ENCODE measurements around the gene SLC39A1. TPM values are rescaled to one million over a fixed set of nuclear protein-coding genes. Genes with fewer than 3 reads are reported as not detected.

The SLC39A1 gene
- total RNA-seq, 2 experiments from 2014 or later: 41.6 to 44.2 TPM

GRCh38 chr1:153963850-153964331 lies 554 bp upstream of the SLC39A1 start:
- no peaks in the 10 kb centered on the region for H3K9me3 ChIP-seq (ENCODE audit: low read length)
- ChIA-PET POLR2A (interaction anchor here (1.1 to 2.6 kb wide), 6 partner anchors 14 to 42 kb away, joined by 3 to 24 read pairs (median 6); partner anchors contain the start of genes GATAD2B, JTB, RAB13 and RPS27), CTCF (ENCODE audit: unreplicated experiment) (interaction anchor here (0.6 to 0.9 kb wide), 3 partner anchors 12 to 19 kb away, joined by 3 to 4 read pairs (median 4); partner anchors contain the start of gene JTB)
- H3K27ac ChIP-seq (ENCODE audit: low read depth, low read length, poor library complexity, severe bottlenecking): peak overlapping the region; percentile 63
- peak overlapping the region; percentile 34; the same call in 1 of the 2 replicates for H2AFZ ChIP-seq (ENCODE audit: low read length)
- TF ChIP-seq CTCF (conservative IDR thresholded peaks at IDR 0.05; ENCODE audit: low read length) (no peak), EZH2phosphoT487 (IDR thresholded peaks at IDR 0.05; ENCODE audit: borderline replicate concordance, low read depth, low read length) (no peak)
- BruUV-seq (replicated peaks): TSS peak; percentile 77
- no peak for DNase-seq (ENCODE audit: low spot score)
- H3K36me3 ChIP-seq (ENCODE audit: insufficient read depth, low read length): peaks cover 20% of the 10 kb centered on the region
- H3K4me2 ChIP-seq (ENCODE audit: low read length): peak overlapping the region; percentile 99
- no peaks in the 10 kb centered on the region for H3K9me2 ChIP-seq (ENCODE audit: insufficient read depth, low read length)
- peaks cover 44% of the 10 kb centered on the region for H3K79me2 ChIP-seq (ENCODE audit: insufficient read depth, low read depth, low read length)
- H3K4me1 ChIP-seq (ENCODE audit: insufficient read depth, low read length, poor library complexity, severe bottlenecking): peaks cover 50% of the 10 kb centered on the region
- no peaks in the 10 kb centered on the region for H4K20me1 ChIP-seq (ENCODE audit: insufficient read depth, low read length)
- H3K4me3 ChIP-seq (ENCODE audit: low read depth, low read length, poor library complexity, severe bottlenecking): peak overlapping the region; percentile 85
- intact Hi-C loops (cut with micrococcal nuclease; ENCODE audit: unreplicated experiment): loop anchor here (1.0 kb wide), 1 partner anchor 41 kb away; no protein-coding TSS in a partner anchor

GRCh38 chr1:153962088-153963029 lies 978 bp downstream of the SLC39A1 start:
- Histone ChIP-seq H3K4me3 (ENCODE audit: low read depth, low read length, poor library complexity, severe bottlenecking) (peak overlapping the region; percentile 85), H3K4me2 (ENCODE audit: low read length) (peak overlapping the region; percentile 99), H3K9me3 (ENCODE audit: low read length) (no peaks in the 10 kb centered on the region), H3K27ac (ENCODE audit: low read depth, low read length, poor library complexity, severe bottlenecking) (peak overlapping the region; percentile 63), H3K79me2 (ENCODE audit: insufficient read depth, low read depth, low read length) (peaks cover 46% of the 10 kb centered on the region), H3K9me2 (ENCODE audit: insufficient read depth, low read length) (no peaks in the 10 kb centered on the region), H3K36me3 (ENCODE audit: insufficient read depth, low read length) (peaks cover 20% of the 10 kb centered on the region), H2AFZ (ENCODE audit: low read length) (peak overlapping the region; percentile 34; the same call in 1 of the 2 replicates), H3K4me1 (ENCODE audit: insufficient read depth, low read length, poor library complexity, severe bottlenecking) (peaks cover 42% of the 10 kb centered on the region), H4K20me1 (ENCODE audit: insufficient read depth, low read length) (no peaks in the 10 kb centered on the region)
- POLR2A ChIA-PET: interaction anchor here (1.1 to 2.6 kb wide), 7 partner anchors 12 to 41 kb away, joined by 3 to 24 read pairs (median 5); partner anchors contain the start of genes GATAD2B, JTB and RAB13
- no peak for DNase-seq (ENCODE audit: low spot score)
- BruUV-seq (replicated peaks): no TSS peak
- peak; percentile 34; the same call in 1 of the 2 replicates for TF ChIP-seq CTCF (conservative IDR thresholded peaks at IDR 0.05; ENCODE audit: low read length)
- TF ChIP-seq EZH2phosphoT487 (IDR thresholded peaks at IDR 0.05; ENCODE audit: borderline replicate concordance, low read depth, low read length): no peak
- intact Hi-C loops (cut with micrococcal nuclease; ENCODE audit: unreplicated experiment): loop anchor here (1.0 kb wide), 1 partner anchor 39 kb away; no protein-coding TSS in a partner anchor
- CTCF ChIA-PET (ENCODE audit: unreplicated experiment): no interaction called here
